H7 (cell line): Measurements from ENCODE around the gene HLA-DMB. TPM values are rescaled to one million over a fixed set of nuclear protein-coding genes. Genes with fewer than 3 reads are reported as not detected.

Experiments
- DNase-seq: peaks from one replicate; pipeline ENCODE4 v3.0.0; 2012
- H3K27me3 ChIP-seq: 2 replicates; pipeline ENCODE4 v1.6.0; 2011; ENCODE audit warnings: mild to moderate bottlenecking, low read length; ENCODE audit not compliant: control insufficient read depth, insufficient read depth
- H3K36me3 ChIP-seq: replicated peaks from 2 replicates; pipeline ENCODE4 v1.5.1; 2011; ENCODE audit warnings: low read length; ENCODE audit not compliant: control insufficient read depth, insufficient read depth
- H3K4me3 ChIP-seq: 2 replicates; pipeline ENCODE4 v1.5.1; 2011; ENCODE audit warnings: low read depth, mild to moderate bottlenecking, control low read depth, low read length, moderate library complexity; ENCODE audit not compliant: insufficient read depth
- total RNA-seq: library from RNA; depleted of rRNA; stranded (reverse); fragments of >200 nt; shearing (Covaris generic); gene quantifications from 2 replicates; pipeline ENCODE4 v1.2.3, GENCODE V29; 2014; rRNA removed

Gene HLA-DMB
- total RNA-seq, 1 experiment from 2014 or later: 0.17 TPM

- Histone ChIP-seq H3K4me3 (no peak overlapping the region), H3K27me3 (no peaks in the 10 kb centered on the region), H3K36me3 (no peaks in the 10 kb centered on the region)
- no peak for DNase-seq
These were observed 54.0 kb downstream of the HLA-DMB start for GRCh38 chr6:32886681-32887383.

DNA sequence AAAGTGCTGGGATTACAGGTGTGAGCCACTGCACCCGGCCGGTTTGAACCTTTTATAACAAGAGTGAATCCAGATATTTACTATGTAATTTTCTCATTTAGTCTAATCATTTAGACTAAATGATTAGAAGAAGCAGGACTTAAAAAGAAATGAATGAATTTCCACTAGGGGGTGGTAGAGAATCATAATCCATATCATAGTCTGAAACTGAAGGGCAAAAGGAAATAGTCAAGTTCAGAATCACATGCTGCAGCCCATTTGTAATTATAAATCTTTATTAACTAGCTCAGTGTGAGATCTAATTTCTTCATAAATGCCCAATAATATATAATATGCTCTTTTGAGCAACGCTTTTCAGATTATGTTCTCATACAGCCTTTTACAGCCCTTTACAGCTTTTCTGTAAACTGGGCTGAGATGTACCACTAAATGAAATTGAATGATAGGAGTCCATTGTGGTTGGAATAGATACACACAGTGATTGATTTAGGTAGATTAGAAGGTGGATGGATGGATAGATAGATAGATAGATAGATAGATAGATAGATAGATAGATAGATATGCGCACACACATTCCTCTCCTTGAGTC lies 55.0 kb downstream of the HLA-DMB start:
- no peak overlapping the region for H3K4me3 ChIP-seq
- no peaks in the 10 kb centered on the region for H3K36me3 ChIP-seq
- no peaks in the 10 kb centered on the region for H3K27me3 ChIP-seq
- peak; percentile 39 for DNase-seq

Other genes starting within 250 kb of the HLA-DMB start
- not detected in 2 replicates for gene HLA-DQA2, start 199.6 kb downstream of the HLA-DMB start, total RNA-seq
- gene HLA-DQB2, start 177.5 kb downstream of the HLA-DMB start, total RNA-seq: not detected in 2 replicates
- gene HLA-DOB, start 124.0 kb downstream of the HLA-DMB start, total RNA-seq: not detected in 2 replicates
- 1.1 and 2.7 TPM in 2 replicates for gene TAP2, start 102.3 kb downstream of the HLA-DMB start, total RNA-seq
- gene PSMB8, start 97.0 kb downstream of the HLA-DMB start, total RNA-seq: 2.6 and 4.6 TPM in 2 replicates
- 1.7 and 2.8 TPM in 2 replicates for gene TAP1, start 87.3 kb downstream of the HLA-DMB start, total RNA-seq
- not detected in 2 replicates for gene PSMB9, start 86.8 kb downstream of the HLA-DMB start, total RNA-seq
- 1.9 and 4.1 TPM in 2 replicates for gene HLA-DMA, start 12.1 kb upstream of the HLA-DMB start, total RNA-seq
- gene BRD2, start 27.6 kb upstream of the HLA-DMB start, total RNA-seq: 121 and 182 TPM in 2 replicates
- gene HLA-DOA, start 68.6 kb upstream of the HLA-DMB start, total RNA-seq: 2.3 and 6.1 TPM in 2 replicates
- gene HLA-DPA1, start 132.6 kb upstream of the HLA-DMB start, total RNA-seq: 3.6 and 4.9 TPM in 2 replicates
- 27.6 and 29.3 TPM in 2 replicates for gene HLA-DPB1, start 135.0 kb upstream of the HLA-DMB start, total RNA-seq